GM19043 (cell line): Measurements from ENCODE around the gene NXN.
"Not testable (repeated sequence)": the region's sequence is repeated elsewhere in the genome, so short reads cannot be mapped to it uniquely, and the experiment has no call there.

Source experiments
- ATAC-seq: cut with Tn5 transposase; IDR thresholded peaks from one replicate; pipeline ENCODE4 v1.9.1; 2021; ENCODE audit warnings: low read depth; ENCODE audit not compliant: unreplicated experiment

Gene NXN

GRCh38 chr17:924711-925475, 54.7 kb downstream of the NXN start:
- no peak for ATAC-seq

GRCh38 chr17:924306-924705, 55.3 kb downstream of the NXN start:
- not testable (repeated sequence) for ATAC-seq

- no peak for ATAC-seq
These were observed 55.9 kb downstream of the NXN start for GRCh38 chr17:923633-924032.

GRCh38 chr17:921161-921560, 58.4 kb downstream of the NXN start:
- no peak for ATAC-seq

GRCh38 chr17:920190-920589, 59.4 kb downstream of the NXN start:
- no peak for ATAC-seq

- ATAC-seq, result no peak
These were observed 61.4 kb downstream of the NXN start for GRCh38 chr17:917941-918740.

GRCh38 chr17:917391-917811, 62.2 kb downstream of the NXN start:
- ATAC-seq, result no peak

- ATAC-seq, result no peak
These were observed 63.3 kb downstream of the NXN start for GRCh38 chr17:916315-916714.

- ATAC-seq, result no peak
These were observed 63.9 kb downstream of the NXN start for GRCh38 chr17:915538-916201.

- ATAC-seq, result no peak
These were observed 65.0 kb downstream of the NXN start for GRCh38 chr17:914561-914960.

- ATAC-seq, result no peak
These were observed 66.4 kb downstream of the NXN start for GRCh38 chr17:913207-913606.

- no peak for ATAC-seq
These were observed 69.8 kb downstream of the NXN start for GRCh38 chr17:909642-910323.

- ATAC-seq, result no peak
These were observed 71.9 kb downstream of the NXN start for GRCh38 chr17:907725-908124.

- not testable (repeated sequence) for ATAC-seq
These were observed 73.9 kb downstream of the NXN start for GRCh38 chr17:905708-906107.

- ATAC-seq, result no peak
These were observed 75.7 kb downstream of the NXN start for GRCh38 chr17:903691-904481.

GRCh38 chr17:902463-902862, 77.1 kb downstream of the NXN start:
- no peak for ATAC-seq

GRCh38 chr17:901964-902363, 77.6 kb downstream of the NXN start:
- no peak for ATAC-seq

GRCh38 chr17:901191-901950, 78.2 kb downstream of the NXN start:
- ATAC-seq, result no peak

- ATAC-seq, result no peak
These were observed 79.1 kb downstream of the NXN start for GRCh38 chr17:900336-900934.
